ENCODE results near the gene SLC34A3.

Gene SLC34A3

DNA sequence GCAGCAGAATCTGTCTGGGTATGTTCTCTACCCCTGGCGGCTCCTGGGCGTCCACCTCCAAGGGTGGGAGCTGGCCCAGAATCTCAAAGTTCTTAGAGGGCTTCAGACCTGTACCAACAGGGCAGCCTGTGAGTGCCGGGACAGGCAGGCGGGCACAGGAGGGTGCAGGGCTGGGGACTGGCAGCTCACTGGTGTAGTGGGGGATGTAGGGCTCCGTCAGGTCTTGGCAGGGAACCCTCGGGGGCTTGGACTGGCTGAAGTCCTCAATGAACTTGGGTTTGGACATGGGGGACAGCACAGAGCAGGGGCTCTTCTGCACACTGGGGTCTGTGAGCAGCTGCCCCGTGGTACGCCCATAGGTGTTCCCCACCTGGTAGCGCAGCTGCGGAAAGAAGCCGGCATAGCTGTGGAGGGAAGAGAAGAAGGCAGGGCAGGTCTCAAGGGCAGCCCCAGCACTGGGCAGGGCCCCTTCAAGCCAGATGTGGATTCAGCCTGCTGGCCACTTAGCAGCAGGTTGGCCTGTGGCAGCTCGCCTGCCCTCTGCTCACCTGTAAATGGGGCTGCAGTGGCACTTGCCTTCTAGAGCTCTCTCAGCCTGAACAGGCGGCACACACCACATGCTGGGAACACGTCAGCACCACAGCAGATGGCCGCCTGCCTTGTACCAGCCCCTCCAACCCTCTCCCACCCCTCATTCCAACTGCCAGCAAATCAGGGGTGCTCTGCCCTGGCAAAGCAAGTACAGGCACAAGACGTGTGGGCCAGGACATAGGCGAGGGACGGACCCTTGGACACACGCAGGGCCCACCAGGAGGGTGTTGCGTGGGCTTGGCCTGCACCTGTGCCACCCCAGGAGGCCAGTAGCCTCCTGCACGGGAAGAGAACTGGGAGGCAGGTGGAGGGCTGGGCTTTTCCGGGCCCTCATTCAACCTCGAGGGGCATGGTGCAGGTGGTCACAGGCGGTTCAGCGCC, 15.0 kb downstream of the SLC34A3 start:
- DNase-seq = no peak
- Histone ChIP-seq H3K36me3 (peaks cover 24% of the 10 kb centered on the region), H3K9me3 (no peaks in the 10 kb centered on the region), H3K4me3 (ENCODE audit: low read depth, low read length) (no peak overlapping the region), H3K4me1 (peaks cover 16% of the 10 kb centered on the region), H3K27me3 (no peaks in the 10 kb centered on the region)
- TF ChIP-seq, protein P1, sequence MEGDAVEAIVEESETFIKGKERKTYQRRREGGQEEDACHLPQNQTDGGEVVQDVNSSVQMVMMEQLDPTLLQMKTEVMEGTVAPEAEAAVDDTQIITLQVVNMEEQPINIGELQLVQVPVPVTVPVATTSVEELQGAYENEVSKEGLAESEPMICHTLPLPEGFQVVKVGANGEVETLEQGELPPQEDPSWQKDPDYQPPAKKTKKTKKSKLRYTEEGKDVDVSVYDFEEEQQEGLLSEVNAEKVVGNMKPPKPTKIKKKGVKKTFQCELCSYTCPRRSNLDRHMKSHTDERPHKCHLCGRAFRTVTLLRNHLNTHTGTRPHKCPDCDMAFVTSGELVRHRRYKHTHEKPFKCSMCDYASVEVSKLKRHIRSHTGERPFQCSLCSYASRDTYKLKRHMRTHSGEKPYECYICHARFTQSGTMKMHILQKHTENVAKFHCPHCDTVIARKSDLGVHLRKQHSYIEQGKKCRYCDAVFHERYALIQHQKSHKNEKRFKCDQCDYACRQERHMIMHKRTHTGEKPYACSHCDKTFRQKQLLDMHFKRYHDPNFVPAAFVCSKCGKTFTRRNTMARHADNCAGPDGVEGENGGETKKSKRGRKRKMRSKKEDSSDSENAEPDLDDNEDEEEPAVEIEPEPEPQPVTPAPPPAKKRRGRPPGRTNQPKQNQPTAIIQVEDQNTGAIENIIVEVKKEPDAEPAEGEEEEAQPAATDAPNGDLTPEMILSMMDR (IDR thresholded peaks at IDR 0.05; ENCODE audit: low read depth, low read length) = no peak

DNA sequence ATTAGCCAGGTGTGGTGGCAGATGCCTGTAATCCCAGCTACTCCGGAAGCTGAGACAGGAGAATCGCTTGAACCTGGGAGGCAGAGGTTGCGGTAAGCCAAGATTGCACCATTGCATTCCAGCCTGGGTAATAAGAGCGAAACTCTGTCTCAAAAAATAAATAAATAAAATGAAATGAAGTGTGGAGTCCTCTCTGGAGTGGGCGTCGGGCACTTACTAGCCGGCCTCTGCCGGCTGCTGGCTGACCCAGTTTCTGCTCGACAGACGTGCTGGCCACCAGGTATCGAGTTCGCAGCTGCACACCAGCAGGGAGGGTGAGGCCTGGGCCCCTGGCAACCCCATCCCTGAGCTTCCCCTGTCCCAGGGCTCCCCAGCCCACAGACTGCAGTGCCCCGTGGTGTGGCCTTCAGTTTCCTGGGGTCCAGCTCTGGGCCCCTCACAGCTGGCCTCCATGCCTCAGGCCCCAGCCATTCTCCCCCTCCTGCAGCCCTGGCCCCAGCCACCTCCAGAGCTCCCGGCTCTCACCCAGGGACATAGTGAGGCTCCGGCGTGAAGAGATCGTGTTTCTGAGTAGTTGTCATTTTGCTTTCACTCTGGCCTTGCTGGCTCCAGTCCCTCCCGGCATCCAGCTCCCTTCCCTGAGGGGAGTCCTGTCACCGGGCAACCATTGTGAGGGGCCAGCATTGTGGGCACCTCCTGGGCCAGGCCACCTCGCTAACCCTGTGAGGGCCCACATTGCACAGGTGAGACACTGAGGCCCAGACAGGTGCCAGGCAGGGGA, 16.6 kb downstream of the SLC34A3 start:
- H3K9me3 ChIP-seq = no peaks in the 10 kb centered on the region
- DNase-seq = no peak

DNA sequence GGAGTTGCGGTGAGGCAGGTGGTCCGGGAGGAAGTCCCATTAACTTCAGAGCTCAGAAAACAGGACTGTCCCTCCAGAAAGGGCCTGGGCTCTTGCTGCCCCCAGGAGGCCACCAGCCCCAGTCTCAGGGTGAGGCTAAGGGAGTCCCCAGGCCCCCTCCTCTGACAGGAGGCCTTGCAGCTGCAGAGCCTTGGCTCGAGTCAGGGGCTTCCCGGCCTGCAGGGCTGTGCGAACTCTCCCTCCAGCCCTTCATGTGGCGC, 17.1 kb downstream of the SLC34A3 start:
- Histone ChIP-seq H3K4me1 (peaks cover 12% of the 10 kb centered on the region), H3K27me3 (no peaks in the 10 kb centered on the region)
- no peak for DNase-seq

More for the DNA sequence above, 16.6 kb downstream of the SLC34A3 start:
- TF ChIP-seq, protein P1 (IDR thresholded peaks at IDR 0.05; ENCODE audit: low read depth, low read length) = no peak
- H3K4me1 ChIP-seq = peaks cover 15% of the 10 kb centered on the region
- peaks cover 17% of the 10 kb centered on the region for H3K36me3 ChIP-seq
- H3K27me3 ChIP-seq = no peaks in the 10 kb centered on the region
- H3K4me3 ChIP-seq (ENCODE audit: low read depth, low read length) = no peak overlapping the region

DNA sequence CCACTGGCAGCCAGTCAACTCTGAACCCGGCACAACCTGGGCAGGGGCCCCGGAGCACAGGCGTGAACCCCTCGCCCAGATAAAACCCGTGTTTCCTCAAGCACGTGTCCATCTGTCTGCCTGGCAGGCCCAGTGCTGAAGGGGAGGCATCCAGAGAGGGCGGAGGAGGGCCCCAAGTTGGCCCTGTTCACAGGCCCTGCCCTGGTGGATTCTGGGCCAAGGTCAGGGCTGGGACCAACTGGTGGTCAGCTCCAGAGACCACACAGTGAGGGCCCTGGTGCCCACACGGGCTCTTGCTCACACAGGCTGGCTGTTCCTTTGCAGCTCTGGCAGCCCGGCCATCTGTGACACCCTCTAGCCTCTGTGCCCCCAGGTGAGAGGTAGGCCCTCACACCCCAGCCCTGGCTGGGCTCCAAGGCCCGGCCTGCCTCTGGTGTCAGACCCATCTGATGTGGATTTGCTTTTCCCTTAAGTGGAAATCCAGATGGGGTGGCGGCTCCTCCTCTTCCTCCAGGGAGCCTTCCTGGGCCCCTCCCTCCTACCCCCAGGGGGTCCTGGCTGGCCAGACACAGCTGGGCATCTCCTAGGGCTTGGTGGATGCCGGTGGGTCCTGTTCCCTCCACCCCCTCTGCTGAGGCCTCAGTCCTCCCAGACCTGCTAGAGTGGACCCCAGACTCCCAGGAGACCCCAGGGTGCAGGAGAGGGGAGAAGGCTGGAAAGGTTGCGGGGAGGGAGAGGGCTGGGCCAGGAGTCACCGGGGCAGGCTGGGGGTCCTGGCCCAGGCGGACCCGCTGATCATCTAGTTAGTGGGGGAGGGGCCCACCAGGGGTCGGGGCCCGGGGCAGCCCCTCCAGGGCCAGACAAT, 19.9 kb downstream of the SLC34A3 start:
- DNase-seq = no peak
- H3K9me3 ChIP-seq = no peaks in the 10 kb centered on the region
- TF ChIP-seq, protein P1 (IDR thresholded peaks at IDR 0.05; ENCODE audit: low read depth, low read length) = no peak
- H3K36me3 ChIP-seq = no peaks in the 10 kb centered on the region
- no peaks in the 10 kb centered on the region for H3K4me1 ChIP-seq
- H3K27me3 ChIP-seq = no peaks in the 10 kb centered on the region
- H3K4me3 ChIP-seq (ENCODE audit: low read depth, low read length) = no peak overlapping the region

More for the DNA sequence above, 17.1 kb downstream of the SLC34A3 start:
- TF ChIP-seq, protein P1 (IDR thresholded peaks at IDR 0.05; ENCODE audit: low read depth, low read length) = no peak
- Histone ChIP-seq H3K9me3 (no peaks in the 10 kb centered on the region), H3K4me3 (ENCODE audit: low read depth, low read length) (no peak overlapping the region), H3K36me3 (peaks cover 12% of the 10 kb centered on the region)

DNA sequence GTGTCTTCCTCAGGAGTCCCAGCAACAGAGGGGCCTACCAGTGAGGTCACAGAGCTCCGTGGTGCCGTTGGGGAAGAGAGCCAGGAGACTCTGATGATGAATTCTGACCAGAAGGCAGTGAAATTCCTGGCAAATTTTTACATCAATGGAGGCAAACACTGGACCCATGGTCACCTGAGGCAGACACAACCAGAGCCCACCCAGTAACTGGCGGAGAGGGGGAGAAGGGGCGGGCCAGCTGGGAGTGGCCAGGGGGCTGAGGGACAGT, 20.4 kb downstream of the SLC34A3 start, which contains the start of gene STPG3:
Gene STPG3, plus strand, starts transcription at position 93 of the 268 bp plus-strand sequence. Its CDS starts 1 bp downstream, at position 94.
- H3K9me3 ChIP-seq = no peaks in the 10 kb centered on the region
- TF ChIP-seq, protein P1 (IDR thresholded peaks at IDR 0.05; ENCODE audit: low read depth, low read length) = no peak
- no peak for DNase-seq
- no peaks in the 10 kb centered on the region for H3K27me3 ChIP-seq
- peaks cover under 1% of the 10 kb centered on the region; the same call in 1 of the 2 replicates for H3K4me1 ChIP-seq
- peaks cover under 1% of the 10 kb centered on the region; the same call in 1 of the 2 replicates for H3K36me3 ChIP-seq
- no peak within 1 kb of the TSS for H3K4me3 ChIP-seq (ENCODE audit: low read depth, low read length)
